ENCODE data around the gene EVX2.

The EVX2 gene

DNA sequence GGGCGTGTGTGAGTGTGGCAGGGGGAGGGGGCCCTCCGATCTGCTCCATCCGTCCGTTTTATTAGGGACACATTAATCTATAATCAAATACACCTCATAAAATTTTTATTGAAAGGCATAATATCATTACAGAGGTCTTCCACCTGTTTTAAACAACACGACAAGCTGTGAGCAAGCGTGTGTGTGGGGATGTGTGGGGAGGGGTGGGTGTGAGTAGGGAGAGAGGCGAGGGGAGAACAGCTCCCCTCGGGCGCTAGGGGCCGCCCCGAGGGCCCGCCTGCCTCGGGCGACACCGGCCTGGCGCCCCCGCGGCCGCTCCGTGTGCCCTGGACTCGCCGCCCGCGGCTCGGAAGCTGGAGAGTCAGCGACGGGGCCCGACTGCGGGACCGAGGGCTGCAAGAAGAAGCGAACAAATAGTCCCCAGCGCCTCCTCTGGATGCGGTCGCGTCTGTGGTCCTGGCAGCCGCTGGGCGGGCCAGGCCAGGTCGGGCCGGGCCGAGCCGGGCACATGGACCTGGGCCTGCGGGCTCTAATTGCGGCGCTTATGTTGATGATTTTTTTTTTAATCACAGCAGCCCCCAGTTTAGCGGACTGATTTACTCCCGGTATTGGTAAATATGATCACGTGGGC is 38.4 kb upstream of the EVX2 start:
- DNase-seq (ENCODE audit: low read depth in 2 of 3, low spot score in 2 of 3): no peak

DNA sequence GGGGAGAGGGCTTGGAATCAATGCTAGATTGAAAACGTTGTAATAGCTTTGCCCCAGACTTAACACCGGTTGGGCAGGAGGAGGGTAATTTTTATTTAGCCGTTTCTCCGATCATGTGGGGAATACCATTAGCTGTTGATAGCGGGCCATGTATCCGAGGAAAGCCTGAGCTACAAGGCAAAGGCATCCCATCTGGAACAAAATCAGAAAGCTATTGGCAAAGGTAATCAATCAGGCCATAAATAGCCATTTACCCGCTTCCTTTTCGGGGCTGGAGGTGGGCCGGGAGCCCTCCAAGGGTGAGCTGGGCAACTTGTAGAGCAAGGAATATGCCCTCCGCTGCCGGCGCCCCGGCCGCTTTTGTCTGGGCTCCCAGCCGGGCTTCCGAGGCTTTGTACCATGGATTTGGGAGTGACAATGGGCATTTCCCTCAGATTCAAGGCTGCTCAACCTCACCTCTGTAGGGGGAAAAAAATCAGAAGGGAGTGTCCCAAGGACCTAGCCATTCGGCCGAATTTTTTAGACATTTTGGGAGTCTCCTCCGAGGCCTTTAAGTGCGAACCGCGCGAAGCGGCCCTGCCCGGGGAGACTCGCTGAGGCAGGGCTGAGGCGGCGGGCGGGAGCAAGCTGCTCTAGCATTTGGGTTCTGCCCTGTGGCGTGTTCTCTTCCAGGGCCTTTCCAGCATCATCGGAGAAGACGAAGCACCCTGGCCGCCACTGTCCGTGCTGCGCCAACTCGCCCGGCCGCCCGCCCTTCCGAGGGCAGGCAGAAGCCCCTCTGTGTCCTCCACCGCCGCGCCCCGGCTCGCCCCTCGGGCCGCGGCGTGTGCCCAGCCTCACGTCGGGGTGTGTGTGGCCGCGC is 37.7 kb upstream of the EVX2 start:
- DNase-seq (ENCODE audit: low read depth in 2 of 3, low spot score in 2 of 3): no peak

- DNase-seq (ENCODE audit: low read depth in 2 of 3, low spot score in 2 of 3): no peak
Measured at GRCh38 chr2:176120364-176121189, 36.8 kb upstream of the EVX2 start.

DNA sequence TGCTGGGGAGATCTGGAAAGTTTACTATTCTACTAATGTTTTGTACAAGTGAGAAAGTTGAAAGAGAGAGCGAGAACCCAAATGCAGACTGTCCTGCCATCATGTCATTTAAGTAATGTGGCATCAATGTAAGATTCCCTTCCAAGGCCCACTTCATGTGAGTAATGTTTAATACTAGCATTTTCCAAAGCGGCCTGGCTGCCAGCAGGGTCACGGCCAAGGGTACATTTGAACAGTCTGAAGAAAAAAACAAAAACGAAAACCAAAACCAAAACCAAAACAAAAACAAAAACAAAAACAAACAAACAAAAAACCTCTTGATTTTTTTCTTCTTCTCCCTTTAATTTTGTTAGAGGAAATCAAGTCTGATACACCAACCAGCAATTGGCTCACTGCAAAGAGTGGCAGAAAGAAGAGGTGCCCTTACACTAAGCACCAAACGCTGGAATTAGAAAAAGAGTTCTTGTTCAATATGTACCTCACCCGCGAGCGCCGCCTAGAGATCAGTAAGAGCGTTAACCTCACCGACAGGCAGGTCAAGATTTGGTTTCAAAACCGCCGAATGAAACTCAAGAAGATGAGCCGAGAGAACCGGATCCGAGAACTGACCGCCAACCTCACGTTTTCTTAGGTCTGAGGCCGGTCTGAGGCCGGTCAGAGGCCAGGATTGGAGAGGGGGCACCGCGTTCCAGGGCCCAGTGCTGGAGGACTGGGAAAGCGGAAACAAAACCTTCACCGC is 35.0 kb upstream of the EVX2 start:
- DNase-seq (ENCODE audit: low read depth in 2 of 3, low spot score in 2 of 3): no peak

DNA sequence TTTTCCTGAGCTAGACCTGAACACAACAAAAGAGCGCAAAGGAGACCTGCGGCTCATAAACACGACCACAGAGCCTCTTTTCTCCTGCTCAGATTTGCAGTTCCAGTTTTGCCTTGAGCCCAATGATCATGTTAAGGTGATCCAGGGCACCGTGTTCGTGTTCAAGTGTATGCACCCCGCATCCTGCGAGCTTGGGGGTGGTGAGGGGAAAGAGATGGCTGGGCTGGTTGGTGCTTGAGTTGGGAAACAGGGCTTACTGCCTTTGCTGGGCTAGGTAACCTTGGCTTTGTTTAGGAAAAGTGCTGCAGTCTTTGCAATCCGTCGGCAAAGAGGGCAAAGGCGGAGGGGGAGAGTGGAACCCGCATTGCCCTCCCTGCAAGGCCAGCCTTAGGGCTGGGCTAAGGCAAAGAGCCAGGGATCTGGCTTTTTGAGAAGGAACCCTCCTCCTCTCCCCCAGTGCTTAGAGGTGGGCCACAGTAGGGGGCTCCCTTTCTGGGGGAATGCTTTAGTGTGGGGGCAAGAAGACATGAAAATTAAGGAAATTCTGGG is 34.1 kb upstream of the EVX2 start:
- no peak for DNase-seq (ENCODE audit: low read depth in 2 of 3, low spot score in 2 of 3)

DNA sequence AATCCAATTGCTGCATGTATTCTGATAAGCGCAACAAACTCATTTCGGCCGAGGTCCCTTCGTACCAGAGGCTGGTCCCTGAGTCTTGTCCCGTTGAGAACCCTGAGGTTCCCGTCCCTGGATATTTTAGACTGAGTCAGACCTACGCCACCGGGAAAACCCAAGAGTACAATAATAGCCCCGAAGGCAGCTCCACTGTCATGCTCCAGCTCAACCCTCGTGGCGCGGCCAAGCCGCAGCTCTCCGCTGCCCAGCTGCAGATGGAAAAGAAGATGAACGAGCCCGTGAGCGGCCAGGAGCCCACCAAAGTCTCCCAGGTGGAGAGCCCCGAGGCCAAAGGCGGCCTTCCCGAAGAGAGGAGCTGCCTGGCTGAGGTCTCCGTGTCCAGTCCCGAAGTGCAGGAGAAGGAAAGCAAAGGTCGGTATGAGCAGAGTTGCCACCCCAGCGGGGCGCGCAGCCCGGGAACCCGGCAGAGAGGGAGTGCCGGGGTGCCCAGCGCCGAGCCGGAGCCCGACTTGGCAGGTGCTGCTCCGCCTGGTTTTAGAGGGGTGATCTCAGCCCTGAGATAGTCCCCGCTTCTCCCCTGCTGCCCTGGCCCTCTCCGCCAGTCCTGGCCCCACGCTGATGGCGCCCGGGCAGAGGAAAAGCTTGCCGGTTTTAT is 33.5 kb upstream of the EVX2 start:
- DNase-seq (ENCODE audit: low read depth in 2 of 3, low spot score in 2 of 3): no peak

DNA sequence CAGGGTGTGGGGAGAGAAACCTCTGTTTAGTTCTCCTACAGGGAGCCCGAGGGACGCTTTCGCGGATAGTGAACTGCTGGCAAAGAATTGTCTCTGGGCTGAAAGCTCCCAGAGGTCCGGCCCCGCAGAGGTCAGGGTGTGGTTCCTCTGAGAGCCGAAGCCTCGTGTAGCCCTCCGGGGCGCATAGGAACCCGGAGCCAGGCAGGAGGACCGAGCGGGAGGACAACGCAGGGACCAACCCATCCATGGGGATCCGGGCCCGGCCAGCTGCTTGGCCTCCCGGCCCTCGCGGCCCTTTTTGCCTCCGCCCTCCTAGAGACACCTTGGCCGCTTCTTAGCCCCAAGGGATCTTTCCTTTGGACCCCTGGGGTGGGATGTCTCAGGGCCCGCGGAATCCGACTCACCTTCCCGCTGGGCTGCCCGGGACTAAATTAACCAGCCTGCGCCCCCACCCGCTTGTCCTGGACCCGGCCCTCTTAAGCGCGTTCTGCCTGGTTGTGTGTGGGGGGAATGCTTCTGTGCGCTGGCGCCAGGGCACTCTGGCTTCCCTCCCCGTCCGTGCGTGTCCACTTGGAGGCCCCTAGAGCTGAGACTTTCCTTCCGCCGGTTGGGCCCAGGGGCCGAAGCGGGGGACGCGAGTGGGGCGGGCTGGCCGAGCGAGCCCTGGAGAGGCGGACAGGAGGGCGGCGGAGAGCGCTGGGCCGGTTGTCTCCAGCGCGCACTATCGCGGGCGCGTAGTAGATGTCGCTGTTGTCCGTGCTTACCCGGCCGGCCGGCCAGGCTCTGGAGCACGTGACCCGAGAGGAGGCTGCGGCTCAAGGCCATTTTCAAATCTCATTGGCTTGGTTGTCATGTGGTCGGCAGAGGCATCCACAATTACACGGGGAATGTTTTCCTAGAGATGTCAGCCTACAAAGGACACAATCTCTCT is 32.4 kb upstream of the EVX2 start, which contains the start of gene HOXD10:
HOXD10 (plus strand) TSS at position 896 of the 931 bp plus-strand sequence. CDS start 56 bp downstream, outside the sequence.
- no peak for DNase-seq (ENCODE audit: low read depth in 2 of 3, low spot score in 2 of 3)

GRCh38 chr2:176114930-176115625 is 31.3 kb upstream of the EVX2 start:
- DNase-seq (ENCODE audit: low read depth in 2 of 3, low spot score in 2 of 3): no peak

- DNase-seq (ENCODE audit: low read depth in 2 of 3, low spot score in 2 of 3): no peak
Measured at GRCh38 chr2:176114120-176114929, 30.6 kb upstream of the EVX2 start.

DNA sequence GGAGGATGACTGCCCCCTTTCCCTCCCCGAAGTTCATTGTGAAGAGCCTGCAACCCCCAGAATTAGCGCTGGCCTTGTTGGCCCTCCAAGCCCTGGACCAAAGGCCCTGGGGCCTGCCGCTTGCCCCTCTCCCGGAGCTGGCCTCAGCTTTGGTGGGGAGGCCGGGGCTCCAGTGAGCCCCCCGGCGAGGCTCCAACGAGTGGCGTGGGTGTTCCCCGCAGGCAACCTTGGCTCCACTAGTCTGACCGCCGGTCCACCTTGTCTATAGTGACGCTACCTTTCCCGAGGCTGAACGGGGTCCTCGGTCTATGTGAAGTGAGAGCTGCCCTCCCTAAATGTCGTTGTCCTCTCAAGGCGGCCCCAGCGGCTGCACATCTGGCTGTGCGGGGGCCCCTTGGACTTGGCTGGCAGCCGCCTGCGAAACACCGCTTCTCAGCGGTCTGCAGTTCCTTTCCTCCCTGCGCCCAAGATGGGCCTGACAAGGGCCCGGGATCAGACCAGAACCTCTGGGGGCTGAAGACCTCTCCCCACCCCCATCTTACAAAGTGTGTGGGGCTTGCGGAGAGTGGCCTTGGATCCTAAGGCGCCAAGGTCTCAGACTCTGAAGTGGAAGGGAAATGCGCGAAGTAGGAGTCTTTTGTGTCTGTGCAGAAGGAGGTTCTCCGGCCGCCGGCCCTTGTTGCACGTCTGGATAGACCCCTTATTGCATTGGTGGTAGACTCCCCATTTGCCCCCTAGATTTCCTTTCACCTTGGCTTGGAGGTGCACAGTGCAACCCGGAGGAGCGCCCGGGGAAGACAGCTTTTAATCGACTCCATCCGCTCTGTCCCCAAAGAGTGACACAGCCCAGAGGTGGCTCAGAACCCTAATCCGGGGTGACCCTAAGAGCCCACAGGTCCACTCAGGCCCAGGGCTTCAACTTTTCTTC is 28.9 kb upstream of the EVX2 start:
- DNase-seq (ENCODE audit: low read depth in 2 of 3, low spot score in 2 of 3): no peak

DNA sequence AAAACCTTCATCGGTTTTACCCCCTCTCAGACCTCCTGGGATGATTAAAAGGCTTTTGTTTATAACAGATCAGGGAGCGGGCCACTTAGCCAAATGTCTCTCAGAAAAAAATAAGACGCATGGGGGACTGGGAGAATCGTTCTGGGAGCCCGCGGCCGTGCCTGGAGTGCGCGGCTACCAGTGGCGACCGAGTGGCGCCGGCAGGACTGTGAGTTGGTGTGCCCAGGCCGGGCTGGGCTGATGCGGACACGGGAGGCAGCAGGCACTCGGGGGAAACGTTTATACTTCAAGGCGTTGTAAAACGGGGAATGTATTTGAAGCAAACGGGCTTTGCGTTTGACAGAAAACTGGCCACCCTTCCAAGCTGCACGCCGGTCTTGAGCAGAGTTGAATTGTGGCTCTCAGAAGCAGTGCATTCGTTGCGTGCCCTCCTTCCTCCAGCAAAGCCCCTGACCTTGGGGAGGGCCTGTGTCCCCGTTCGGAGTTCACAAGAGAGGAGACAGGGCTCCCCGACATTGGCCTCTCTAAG is 28.1 kb upstream of the EVX2 start:
- DNase-seq (ENCODE audit: low read depth in 2 of 3, low spot score in 2 of 3): no peak

DNA sequence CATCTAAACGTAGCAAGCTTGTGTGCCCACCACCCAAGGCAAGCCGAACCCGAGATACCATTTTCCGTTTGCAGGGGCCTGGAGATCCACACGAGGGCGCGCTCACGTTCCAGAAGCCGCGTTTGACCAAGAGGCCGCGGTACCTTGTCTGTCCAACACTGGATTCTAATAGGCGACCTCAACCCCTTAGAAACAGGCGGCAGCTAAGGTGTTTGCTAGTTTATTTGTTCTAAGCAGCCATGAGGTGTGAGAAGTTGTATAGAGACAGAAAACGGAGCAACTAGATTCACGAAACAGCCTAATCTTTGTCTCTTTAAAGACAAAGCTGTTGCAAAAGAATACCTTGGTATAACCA is 27.5 kb upstream of the EVX2 start:
- no peak for DNase-seq (ENCODE audit: low read depth in 2 of 3, low spot score in 2 of 3)

DNA sequence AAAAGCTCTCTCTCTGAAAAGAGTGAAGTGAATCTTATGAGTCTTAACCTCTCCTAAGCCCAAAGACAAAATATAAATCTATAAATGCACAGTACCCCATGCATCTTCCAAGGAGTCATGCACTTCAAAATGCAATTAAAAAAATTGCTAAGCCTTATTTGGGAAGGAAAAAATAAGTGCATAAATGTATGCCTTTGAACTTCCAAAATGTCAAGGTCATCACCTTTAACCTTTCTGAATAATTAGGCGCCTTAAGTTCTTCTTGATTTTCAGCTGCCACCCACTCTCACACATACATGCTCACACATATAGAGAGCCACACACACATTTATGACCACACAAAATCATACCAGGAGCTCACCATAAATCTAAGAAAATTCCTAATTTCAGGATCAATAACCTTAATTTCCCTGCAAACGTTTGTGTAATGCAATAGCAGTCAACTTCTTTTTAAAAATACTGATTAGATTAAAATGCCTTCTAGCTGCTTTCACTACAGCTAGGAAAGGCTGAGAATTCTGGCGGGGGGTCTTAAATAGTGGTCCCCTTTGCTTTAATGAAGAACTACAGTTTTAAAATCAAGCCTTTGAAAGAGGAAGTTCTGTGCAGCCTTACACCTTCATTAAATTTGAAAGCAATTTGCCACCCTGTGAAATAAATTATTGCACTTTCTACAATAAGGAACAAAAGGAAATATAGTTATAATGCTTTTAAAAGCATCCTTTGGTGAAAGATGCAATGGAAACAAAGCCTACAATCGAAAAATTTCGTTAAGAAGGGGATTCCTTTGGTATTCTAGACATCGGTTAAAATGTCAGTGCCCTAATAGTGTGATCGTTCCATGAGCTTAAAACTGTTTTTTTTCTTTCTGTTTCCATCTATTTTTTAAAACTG is 26.9 kb upstream of the EVX2 start:
- no peak for DNase-seq (ENCODE audit: low read depth in 2 of 3, low spot score in 2 of 3)

DNA sequence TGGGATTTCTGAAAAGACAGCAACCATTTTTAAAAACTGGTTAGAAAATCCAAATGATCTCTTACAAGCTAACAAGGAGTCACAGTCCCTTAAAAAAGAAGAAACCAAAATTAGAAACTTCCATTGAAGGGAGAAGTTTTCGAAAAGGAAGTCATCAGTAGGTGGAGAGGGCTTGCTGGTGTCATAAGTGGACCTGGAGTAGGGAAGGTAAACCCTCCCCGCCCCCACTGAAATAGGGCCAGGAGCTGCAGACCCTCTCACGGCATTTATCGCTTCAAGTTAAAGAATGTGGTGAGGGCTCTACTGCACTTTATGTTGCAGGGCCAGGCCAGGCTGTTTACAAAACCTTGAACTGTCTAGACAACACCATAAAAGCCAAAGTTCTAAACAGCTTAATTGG is 26.2 kb upstream of the EVX2 start:
- no peak for DNase-seq (ENCODE audit: low read depth in 2 of 3, low spot score in 2 of 3)

DNA sequence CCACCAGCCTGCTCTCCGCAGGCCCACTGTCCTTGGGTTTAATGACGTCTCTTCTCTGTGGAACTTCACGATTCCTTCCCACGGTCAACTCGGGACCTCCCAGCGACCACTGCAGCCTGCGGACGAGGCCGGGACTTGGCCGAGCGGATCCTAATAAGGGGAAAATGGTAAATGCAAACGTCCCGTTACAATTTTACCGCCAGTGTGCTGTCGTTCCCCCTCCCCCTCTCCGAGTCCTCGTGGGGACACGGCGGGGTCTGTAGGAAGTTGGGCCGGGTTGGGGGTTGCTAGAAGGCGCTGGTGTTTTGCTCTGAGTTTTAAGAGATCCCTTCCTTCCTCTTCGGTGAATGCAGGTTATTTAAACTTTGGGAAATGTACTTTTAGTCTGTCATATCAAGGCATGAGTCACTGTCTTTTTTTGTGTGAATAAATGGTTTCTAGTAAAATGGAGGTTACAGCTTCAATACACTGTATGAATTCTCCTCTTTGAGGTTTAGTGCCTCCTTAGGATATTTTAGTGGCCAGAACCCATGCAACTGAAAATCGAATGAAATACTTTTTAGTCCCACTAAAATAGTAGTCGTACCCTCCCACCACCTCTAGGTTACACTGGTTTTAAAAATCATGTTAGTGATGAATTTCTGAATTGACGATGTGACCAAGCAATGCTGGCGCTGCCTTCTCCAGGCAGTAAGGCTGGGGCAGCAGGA is 25.6 kb upstream of the EVX2 start:
- no peak for DNase-seq (ENCODE audit: low read depth in 2 of 3, low spot score in 2 of 3)

All from activated CD8-positive, alpha-beta memory T cell treated with anti-CD3 and anti-CD28 coated beads for 48 hours (primary cell).